ENCODE data around the gene RBM33. TPM values are rescaled to one million over a fixed set of nuclear protein-coding genes. Genes with fewer than 3 reads are reported as not detected.

Gene RBM33
- total RNA-seq, 2 donors from 2014 or later = 48.8 to 49.6 TPM

DNA sequence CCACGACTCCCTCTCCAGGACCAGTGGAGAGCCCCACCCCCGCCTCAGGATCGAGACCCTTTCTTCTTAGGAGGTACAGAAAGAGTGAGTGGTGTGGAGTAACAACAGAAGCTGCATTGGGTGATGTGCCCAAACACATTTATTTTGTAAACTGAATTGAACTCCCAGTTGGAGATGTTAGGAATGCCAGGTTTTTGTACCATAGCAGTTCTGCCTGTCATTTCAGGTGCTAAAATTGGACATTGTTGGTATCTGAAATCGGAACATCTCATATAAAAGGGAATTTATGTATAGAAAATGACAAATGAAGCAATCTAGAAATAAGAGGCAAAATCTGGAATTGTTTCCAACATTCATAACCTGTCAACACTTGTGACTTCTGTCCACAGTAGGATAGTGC is 93.1 kb downstream of the RBM33 start:
- no peak for DNase-seq (ENCODE audit: low spot score)
- intact Hi-C loops (cut with DNase I) = loop anchor here in 1 of 2 donors (10.0 kb wide), 1 partner anchor 143 kb away; no protein-coding TSS in a partner anchor

DNA sequence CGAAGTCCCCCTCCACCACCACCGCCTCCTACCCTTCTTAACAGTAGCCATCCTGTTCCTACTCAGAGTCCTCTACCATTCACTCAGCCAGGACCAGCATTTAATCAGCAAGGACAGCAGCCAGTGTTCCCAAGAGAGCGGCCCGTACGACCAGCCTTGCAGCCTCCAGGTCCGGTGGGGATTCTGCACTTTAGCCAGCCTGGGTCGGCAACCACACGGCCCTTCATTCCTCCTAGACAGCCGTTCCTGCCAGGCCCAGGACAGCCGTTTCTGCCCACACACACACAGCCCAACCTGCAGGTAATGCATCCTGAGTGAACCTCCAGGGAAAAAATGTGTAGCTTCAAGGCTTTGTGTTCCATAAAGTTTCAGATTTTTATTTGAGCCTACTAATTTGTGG is 93.6 kb downstream of the RBM33 start:
- no peak for DNase-seq (ENCODE audit: low spot score)
- intact Hi-C loops (cut with DNase I) = loop anchor here in 1 of 2 donors (10.0 kb wide), 1 partner anchor 143 kb away; no protein-coding TSS in a partner anchor

DNA sequence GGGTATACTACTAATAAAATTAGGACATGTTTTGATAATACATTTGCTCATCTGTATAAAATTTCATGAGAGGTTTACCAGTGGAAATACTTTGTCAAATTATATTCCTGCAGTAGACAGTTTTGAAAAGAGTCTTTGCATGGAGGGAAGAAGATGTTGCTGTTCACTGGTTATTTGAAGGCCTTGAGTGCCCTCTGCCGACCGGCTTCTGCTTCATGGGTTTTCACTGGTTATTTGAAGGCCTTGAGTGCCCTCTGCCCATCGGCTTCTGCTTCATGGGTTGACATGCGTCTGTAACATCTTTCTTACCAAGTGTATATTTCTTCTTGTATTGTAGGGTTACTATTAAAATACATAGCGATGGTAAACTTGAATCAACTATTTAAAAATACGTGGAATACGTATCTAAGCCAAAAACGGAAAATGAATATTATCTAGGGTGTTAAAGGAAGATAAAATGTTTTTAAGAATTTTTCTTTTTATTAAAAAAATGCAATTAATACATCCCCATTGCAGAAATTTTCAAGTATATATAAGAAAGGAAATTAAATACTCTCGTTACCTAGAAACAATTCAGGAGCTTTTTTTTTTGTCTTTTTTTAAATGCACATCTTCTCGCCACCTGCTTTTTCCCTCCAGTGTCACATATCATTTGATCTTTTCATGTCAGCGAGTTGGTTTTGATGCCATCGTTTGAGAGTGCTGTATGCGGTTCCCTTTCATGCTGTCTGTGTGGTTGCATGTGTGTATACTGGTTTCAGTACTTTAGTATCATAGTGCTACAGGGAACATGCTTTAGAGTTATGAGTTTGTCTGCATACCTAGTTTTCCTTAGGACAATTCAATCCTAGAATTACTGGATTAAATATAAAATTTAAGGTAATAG is 94.4 kb downstream of the RBM33 start:
- intact Hi-C loops (cut with DNase I) = loop anchor here in 1 of 2 donors (10.0 kb wide), 1 partner anchor 144 kb away; no protein-coding TSS in a partner anchor
- DNase-seq (ENCODE audit: low spot score) = peak; percentile 92

DNA sequence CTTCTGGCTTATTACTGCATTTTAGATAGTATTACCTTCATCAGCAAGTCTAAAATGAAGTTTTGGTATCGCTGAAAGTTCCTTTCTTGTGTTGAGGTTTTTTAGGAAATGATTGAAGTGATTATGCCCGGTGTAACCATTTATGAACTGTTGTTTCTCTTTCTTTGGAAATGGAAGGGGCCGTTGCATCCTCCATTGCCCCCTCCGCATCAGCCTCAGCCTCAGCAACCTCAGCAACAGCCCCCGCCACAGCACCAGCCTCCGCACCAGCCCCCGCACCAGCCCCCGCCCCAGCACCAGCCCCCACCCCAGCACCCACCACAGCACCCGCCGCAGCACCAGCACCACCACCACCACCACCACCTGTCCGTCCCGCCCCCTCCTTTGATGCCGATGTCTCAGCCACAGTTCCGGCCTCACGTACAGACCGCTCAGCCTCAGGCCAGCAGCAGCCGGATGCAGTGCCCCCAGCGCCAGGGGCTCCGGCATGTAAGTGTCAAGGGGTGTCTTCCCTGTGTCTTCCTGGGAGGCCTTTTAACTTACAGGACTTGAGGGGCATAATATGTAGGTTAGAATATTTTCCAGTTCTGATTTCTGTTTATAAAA is 95.2 kb downstream of the RBM33 start:
- intact Hi-C loops (cut with DNase I) = loop anchor here in 1 of 2 donors (10.0 kb wide), 1 partner anchor 145 kb away; no protein-coding TSS in a partner anchor
- no peak for DNase-seq (ENCODE audit: low spot score)

DNA sequence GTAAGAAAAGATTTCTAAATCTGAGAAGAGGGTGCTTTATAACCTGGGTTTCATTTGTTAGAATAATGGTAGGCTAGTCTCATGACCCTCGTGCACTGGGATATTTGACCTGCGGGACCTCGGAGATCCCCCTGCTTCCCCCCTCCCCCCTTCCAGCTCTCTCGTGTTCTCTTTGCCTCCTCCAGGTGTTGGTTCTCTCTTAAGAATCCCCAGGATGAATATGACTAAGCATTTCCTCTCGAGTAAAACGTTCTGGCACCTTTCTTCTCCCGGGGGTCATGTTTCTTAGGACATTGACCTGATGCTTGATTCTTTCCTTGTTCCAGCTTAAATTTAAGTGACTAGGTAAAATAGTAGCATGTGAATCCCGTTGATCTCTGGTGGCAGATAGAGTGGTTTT is 96.6 kb downstream of the RBM33 start:
- intact Hi-C loops (cut with DNase I) = no loop called here

DNA sequence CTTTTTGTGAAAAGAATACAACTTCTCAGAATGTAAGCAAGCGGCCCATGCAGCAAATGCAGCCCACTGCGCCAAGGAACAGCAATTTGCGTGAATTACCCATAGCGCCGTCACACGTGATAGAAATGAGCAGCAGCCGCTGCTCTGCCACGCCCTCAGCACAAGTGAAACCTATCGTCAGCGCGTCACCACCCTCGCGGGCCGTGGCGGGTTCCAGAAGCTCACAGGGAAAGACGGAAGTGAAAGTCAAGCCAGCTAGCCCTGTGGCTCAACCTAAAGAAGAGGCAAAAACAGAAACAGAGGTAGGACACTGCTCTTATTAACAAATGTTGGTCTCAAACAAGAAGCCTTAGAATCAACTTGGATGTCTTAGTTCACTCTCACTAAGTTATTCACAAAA is 97.3 kb downstream of the RBM33 start:
- intact Hi-C loops (cut with DNase I) = no loop called here
- DNase-seq (ENCODE audit: low spot score) = no peak

More for the DNA sequence above, 96.6 kb downstream of the RBM33 start:
- DNase-seq (ENCODE audit: low spot score) = no peak

DNA sequence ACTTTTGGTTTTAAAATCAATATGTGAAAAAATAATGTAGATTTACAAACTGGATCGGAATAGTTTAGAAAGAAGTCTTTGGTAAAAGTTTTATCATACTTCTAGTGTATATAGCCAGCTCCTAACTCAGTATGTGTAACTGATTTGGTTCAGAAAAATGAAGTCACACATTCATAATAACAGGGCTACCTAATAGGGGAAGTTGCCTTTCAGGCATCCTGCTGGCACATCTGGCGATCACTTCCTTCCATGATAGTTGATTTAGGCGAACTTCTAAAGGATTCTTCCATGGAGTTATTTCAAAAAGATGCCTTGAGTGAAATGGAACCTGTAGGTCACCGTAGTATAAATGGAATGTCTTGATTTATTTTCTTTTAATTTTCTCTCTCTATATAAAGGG is 98.7 kb downstream of the RBM33 start:
- intact Hi-C loops (cut with DNase I) = no loop called here
- DNase-seq (ENCODE audit: low spot score) = no peak

DNA sequence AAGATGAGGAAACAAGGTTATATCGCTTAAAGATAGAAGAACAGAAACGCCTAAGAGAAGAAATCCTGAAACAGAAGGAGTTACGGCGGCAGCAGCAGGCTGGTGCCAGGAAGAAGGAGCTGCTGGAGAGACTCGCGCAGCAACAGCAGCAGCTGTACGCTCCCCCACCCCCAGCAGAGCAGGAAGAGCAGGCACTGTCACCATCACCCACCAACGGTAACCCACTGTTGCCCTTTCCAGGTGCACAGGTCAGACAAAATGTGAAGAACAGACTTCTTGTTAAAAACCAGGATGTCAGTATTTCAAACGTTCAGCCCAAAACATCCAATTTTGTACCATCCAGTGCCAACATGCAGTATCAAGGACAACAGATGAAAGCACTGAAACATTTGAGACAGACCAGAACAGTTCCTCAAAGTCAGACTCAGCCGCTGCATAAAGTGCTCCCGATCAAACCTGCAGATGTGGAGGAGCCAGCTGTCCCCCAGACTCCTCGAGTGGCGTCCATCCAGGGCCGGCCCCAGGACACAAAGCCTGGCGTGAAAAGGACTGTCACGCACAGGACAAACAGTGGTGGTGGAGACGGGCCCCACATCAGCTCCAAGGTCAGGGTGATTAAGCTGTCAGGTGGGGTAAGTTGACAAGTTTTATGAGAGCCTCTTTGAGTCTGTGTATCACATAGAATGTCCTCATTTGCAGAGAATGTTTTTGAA is 100.7 kb downstream of the RBM33 start:
- no peak for DNase-seq (ENCODE audit: low spot score)

DNA sequence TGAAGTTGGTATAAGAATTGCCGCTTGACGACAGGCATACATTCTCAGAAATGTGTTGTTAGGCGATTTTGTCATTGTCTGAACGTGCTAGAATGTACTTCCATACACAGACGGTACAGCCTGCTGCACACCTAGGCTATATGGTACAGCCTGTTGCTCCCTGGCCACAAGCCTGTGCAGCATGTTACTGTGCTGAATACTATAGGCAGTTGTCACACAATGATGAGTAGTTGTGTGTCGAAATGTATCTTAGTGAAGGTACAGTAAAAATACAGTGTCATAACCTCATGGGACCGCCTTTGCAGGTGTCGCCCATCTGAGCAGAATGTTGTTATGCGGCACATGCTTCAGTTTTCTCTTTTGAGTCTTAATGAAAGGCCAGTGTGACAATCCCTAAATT is 101.3 kb downstream of the RBM33 start:
- intact Hi-C loops (cut with DNase I) = no loop called here
- no peak for DNase-seq (ENCODE audit: low spot score)

More for the DNA sequence above, 100.7 kb downstream of the RBM33 start:
- intact Hi-C loops (cut with DNase I) = no loop called here

DNA sequence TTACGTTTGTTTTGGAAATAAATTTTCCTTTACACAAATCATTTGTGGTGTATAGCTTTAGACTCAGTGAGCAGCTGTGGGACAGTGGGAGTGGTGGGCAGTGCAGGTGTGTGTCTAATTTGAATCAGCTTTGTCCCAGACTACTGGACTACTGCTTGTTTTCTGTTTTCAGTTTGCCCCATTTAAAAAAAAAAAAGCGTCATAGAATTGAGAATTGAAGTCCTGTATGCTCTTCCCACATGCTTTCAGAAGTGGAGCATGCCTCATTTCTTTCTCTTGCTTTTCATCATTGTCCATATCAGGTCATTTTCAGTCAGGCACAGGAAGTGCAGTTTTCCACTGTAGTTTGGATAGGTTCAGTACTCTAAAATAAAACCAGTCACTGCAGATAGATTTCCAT is 101.7 kb downstream of the RBM33 start:
- no peak for DNase-seq (ENCODE audit: low spot score)
- intact Hi-C loops (cut with DNase I) = no loop called here

DNA sequence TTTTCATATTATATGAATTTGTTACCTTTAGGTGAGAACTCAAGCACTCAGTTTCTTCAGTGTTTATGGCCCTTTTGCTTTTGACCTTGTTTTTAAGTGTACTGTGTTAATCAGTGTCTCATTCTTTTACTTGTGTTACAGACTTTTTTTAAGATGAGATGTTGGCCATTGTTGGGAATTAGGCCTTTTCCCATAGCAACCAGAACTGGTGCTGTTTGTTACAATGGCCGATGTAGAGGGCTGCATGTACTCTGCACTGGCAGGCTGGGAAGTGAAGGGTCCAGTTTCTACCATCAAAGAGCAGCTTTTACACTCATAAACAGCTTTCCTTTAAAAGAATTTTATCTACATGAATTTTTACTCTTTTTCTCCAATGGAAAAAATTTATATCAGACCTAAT is 102.7 kb downstream of the RBM33 start:
- DNase-seq (ENCODE audit: low spot score) = no peak
- intact Hi-C loops (cut with DNase I) = no loop called here

DNA sequence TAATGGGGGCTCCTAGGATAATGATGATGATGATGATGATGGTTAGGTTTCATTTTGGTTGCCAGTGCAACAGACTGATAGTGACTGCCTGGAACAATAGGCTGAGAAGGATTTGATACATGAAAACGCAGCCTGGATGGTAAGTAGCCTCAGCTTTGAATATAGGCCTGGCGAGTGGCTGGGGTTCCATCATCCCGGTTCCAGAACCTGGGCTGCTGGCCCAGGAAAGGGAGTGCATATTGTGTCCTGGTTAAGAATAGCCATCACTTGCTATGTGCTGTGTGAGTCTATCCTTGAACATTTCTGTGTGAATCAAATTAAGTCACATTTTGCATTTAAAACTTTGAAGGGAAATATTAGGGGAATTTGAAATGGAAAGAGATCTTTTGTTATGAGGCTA is 105.1 kb downstream of the RBM33 start:
- DNase-seq (ENCODE audit: low spot score) = no peak
- intact Hi-C loops (cut with DNase I) = no loop called here

DNA sequence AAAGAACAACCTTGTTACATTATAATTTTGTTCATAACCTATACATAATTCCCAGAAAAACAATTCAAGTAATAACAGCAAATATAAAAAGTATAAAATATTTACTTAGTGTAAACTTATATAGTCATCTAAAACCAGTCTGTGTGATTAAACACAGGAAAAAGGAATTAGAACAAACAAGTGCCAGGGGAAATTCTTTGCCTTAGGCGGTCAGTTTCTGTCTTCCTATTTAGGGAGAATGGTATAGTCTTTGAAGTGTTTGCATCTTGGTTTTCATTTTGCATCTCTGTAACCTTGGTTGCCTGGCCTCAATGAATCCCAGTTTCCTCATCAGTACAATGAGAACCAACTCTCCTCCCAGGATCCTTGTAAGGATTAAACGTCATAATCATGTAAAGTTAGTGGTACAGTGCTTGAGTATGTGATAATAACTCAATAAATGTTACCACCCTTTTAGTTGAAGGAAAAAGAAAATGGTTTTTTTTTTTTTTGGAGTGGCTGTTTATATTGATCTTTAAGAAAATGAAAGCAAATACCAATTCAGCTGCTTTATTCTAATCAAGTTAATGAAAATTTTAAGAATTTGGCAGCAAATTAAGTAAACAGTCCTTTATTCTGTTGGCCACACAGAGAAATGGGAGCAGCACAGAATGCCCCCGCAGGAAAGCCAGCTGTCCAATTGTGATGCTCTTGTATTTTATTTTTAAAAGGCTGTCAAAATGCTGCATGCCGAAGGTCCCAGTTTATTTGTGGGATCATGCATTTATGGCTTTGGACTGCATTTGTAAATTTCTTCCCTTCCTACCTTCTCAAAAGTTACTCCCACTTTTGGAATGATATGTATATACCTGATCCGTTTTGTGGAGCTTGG is 106.0 kb downstream of the RBM33 start:
- DNase-seq (ENCODE audit: low spot score) = no peak
- intact Hi-C loops (cut with DNase I) = no loop called here

DNA sequence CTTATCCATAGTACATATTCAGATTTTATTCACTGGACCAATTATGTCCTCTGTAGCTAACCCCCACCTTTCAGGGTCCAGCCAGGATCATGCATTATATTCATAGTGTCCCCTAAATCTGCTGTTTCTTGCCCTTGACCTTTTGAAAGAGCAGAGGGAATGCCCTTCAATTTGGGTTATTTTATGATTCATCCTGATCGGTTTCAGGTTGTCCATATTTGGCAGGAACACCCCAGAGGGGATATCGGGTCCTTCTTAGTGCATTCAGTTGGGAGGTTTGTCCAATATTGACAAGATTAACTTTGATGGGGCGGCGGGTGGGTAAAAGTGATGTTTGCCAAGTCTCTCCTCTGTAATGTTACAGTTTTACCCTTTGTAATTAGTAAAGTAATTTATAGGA is 106.9 kb downstream of the RBM33 start:
- intact Hi-C loops (cut with DNase I) = no loop called here
- DNase-seq (ENCODE audit: low spot score) = no peak

DNA sequence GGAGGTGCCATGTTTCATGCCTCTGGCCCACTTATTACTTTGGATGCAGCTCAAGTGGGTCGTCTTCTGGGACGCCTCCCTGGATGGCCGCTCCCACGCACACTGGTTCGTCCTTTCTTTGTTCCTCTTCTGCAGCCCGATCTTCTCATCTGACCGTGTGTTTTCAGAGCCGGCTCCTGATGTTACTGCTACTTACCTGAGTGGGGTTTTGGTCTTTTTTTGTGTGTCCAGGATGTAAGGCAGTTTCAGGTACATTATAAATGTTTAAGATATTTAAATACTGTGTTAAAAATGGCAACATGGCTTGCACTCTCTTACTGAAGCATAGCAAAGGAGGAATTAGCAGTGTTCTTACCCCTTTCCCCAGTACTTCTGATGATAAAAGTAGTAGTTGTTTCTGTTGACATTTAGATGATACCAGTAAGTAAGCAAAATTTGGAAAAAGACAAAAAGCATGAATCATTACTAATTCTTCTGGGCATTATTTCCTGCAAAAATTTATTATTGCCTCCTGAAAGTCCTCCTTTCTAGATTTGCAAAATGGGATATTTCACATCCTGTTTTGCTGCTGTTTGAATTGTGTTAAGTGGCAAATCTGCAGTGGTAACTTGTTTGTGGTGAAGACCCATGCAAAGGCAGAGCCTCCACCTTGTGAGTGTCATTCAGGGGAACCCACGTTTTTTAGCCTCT is 108.4 kb downstream of the RBM33 start:
- intact Hi-C loops (cut with DNase I) = no loop called here

DNA sequence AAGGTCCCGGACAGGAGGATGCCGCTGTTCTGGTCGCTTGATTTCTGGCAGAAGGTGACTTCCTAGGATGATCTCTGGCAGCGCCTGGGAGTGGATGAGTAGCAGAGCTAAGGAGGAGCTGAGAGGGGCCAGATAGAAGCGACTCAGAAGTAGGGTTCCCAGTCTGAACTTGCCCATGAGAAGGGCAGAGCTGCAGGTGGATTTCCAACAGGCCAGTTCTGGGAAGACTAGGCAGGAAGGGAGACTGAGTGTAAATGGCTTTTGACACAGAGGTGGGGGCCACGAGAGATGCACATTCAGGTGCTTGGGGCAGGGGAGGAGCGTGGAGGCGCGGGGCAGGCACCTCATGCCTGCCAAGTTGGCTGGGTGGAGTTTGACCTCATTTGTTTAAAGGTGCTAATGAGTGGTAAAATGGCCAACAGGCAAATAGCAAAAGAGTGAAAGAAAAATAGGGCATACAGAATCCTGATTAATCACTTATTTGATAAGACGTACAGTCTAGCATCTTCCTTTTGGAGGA is 109.0 kb downstream of the RBM33 start:
- no peak for DNase-seq (ENCODE audit: low spot score)
- intact Hi-C loops (cut with DNase I) = no loop called here

More for the DNA sequence above, 108.4 kb downstream of the RBM33 start:
- DNase-seq (ENCODE audit: low spot score) = no peak

DNA sequence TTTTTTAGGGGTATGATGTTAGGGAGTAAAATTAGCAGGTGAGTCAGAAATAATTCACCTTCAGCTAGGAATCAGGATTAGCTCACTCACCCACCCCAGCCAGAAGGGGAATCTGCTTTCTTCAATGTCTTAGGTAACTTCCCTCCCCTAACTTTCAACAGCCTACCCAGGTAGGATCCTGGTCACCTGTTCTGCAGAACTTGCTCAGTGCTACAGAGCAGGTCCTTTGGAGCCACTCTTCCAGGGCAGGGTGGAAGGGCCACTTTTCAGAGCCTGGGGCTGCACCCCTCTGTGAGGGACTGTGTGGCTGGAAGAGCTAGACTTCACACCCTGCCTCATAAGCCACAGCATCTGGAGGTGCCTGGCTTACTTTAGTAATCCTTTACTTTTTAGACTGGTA is 109.7 kb downstream of the RBM33 start:
- DNase-seq (ENCODE audit: low spot score) = no peak
- intact Hi-C loops (cut with DNase I) = no loop called here

DNA sequence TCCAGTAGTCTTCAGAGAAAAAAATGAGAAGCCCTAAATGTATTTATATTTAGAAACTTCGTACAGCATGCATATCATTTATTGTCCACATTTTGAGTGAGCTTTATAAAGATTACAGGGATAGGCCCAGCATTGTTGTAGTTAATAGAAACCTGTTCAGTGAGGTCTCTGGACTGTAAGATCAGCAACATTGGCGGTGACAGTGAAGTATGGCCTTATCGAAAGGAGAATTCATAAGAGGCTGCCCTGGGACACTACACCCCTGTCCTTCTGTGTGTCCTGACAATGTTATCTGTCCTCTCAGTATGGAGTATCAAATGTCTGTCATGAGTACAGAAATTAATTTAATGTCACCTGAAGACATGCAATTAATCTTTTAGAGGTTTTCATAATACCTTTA is 110.6 kb downstream of the RBM33 start:
- intact Hi-C loops (cut with DNase I) = no loop called here
- DNase-seq (ENCODE audit: low spot score) = no peak

Data from posterior vena cava (tissue), 2 donors.